GM15510 (cell line): ENCODE data around the gene DNMT3A.

Experiments
- POLR2A ChIP-seq: IDR thresholded peaks from 3 replicates; pipeline ENCODE4 v1.6.1; 2011; ENCODE audit warnings: borderline replicate concordance; ENCODE audit not compliant: insufficient read length; ENCODE audit errors: extremely low read depth

DNMT3A gene

GRCh38 chr2:25311865-25312575 lies 29.7 kb downstream of the DNMT3A start:
- TF ChIP-seq POLR2A, result no peak

DNA sequence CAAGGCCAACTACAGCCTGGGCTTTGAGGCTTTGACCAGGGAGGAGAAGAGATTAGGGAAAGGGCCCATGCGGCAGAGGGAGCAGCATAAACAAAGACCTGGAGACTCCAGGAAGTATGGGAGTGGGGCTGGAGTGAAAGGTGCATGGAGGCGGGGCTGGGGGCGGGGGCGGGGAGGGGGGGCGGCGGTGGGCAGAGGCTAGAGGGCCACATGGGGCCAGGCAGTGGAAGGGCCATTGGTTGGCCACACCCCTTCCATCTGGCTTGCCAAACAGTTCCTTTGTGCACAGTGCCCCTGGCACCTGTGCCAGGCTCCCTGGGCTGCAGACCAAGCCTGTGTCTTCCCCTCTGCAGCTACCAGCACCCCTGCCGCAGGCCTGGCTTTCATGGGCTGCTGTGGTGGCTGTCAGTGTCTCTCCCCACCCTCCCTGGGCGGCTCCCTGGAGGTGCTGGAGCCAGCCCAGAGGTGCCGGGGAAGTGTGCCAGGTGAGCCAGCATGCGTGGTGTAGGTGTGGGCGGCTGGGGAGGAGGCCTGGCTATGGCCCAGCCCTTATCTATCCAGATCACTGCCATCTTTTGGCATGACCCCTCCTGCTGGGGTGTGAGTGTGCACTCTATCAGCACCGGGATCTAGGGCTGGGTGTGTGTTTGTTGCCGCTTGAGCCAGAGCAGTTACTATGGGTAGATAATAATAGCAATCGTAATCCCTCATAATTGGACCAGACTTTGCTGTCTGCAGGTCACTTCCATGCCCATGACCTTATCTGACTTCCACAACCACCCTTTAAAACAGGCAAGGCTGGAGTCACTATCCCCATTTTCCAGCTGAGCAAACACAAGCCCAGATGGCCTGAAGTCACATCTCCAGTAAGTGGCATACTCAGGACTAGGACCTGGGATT lies 30.5 kb downstream of the DNMT3A start:
- no peak for TF ChIP-seq POLR2A

DNA sequence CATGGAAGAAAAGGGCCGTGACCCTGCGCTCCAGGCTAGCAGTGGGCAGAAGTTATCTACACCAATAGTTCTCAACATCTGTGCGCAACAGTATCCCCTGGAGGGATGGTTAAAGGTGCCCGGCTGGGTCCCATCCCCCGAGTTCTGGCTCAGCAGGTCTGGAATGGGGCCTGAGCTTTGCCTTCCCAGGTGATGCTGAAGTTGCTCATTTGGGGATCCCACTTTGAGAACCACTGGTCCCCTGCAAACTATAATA lies 31.1 kb downstream of the DNMT3A start:
- TF ChIP-seq POLR2A, result no peak

- no peak for TF ChIP-seq POLR2A
Observed at GRCh38 chr2:25309402-25309801, 32.3 kb downstream of the DNMT3A start.

- TF ChIP-seq POLR2A, result no peak
Observed at GRCh38 chr2:25308599-25308998, 33.1 kb downstream of the DNMT3A start.

DNA sequence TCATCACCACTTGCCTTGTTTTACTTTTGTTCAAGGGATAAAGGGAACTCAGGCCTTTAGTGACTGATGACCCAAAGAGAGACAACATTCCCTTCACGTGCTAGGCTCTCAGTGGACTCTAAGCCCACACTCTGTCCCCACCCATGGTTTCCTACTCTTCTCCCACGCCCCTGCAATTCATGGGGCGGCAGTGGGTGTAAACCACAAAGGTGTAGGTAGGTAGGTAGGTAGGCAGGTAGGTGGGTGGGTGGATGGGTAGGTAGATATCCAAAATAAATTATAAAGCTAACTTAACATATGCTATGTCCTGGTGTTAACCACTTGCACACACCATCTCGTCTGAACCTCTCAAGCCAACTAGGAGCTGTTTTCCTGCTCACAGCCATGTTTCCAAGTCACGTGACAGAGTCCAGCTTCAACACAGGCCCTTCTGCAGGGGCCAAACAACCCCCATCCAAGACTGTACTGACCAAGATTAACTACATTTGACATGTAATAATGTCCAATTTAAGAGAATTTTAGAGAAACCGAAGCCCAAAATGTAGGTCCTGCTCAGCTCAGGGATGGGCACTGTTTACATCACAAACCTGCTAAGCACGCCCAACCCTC lies 33.7 kb downstream of the DNMT3A start:
- no peak for TF ChIP-seq POLR2A

GRCh38 chr2:25306777-25307368 lies 34.9 kb downstream of the DNMT3A start:
- no peak for TF ChIP-seq POLR2A

DNA sequence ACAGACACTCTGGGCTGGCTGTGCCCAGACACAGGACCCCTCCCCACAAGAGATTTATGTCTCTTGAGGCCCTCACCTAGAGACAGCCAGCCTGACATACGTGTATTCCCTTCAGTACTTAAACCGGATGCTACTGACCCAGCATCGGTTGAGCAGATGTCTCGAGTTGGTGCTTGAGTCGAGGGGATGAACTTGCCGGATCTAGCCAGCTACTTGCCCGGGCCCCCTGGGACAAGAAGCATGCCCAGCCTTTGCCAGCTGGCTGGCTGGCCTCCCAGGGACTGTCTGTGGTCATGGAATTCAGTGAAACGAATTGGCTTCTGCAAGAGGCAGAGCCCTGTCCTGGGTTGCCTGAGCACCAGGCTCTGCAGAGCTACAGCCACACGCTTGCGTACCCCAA lies 36.0 kb downstream of the DNMT3A start:
- TF ChIP-seq POLR2A, result no peak

DNA sequence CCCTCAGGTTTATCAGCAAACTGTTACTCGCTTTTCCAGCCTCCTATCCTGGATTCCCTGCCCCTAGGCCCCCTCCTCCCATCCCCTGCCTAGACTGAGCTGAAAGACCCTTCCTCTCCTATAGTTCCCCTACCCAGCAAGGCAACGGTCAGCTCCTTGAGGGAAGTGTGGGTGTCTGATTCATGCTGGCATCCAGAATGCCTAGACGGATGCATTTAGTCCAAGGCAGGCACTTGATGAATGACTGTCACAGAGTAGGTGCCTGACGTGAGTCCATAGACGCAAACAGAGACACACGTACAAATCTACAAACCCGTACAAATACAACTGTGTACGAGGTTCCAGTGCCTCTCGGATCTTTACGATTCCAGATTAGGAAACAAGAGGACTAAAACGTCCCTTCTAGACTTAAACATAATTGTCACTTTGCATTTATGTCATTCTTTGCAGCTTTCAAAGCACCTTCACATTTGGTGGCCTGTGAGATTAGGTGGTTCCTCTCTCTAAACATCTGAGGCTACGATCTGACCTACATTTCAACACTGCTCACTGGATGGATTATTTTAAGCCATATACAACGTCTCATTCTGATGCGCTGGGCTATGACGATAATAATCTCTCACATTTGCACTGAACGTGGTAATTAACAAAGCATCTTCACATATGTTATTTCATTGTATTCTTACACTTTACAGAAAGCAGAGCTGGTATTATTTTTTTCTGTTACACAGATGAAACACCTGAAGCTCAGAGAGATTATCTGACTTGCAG lies 36.7 kb downstream of the DNMT3A start:
- TF ChIP-seq POLR2A, result no peak

GRCh38 chr2:25304321-25304720 lies 37.4 kb downstream of the DNMT3A start:
- TF ChIP-seq POLR2A, result no peak

- no peak for TF ChIP-seq POLR2A
Observed at GRCh38 chr2:25303633-25304236, 38.0 kb downstream of the DNMT3A start.

DNA sequence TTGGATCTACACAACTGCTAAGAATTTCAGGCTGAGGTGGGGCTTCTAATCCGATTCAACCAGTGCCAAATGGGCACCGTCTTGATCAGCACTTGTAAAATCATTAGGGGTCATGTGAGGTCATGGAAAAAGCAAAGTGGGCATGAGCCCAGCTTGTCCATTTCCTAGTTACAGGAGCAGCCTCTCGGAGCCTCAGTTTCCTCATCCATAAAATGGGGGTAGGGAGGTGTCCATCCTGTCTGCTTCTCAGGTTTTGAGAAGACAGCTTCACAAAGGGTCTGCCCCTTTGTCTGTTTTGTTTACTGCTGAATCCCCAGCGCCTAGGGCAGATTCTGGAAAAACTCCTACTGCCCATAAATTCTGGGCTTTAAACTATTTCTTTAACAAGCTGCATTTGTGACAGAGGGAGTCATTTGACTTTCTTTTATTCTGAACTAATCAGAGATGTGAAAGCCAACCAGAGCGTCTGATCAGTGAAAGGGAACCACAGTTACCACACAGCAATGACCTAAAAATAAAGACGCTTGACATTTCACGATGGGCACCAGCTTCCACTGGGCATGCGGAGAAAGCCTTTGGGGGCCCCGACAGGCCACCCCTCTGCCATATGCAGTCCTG lies 38.9 kb downstream of the DNMT3A start:
- TF ChIP-seq POLR2A, result no peak

DNA sequence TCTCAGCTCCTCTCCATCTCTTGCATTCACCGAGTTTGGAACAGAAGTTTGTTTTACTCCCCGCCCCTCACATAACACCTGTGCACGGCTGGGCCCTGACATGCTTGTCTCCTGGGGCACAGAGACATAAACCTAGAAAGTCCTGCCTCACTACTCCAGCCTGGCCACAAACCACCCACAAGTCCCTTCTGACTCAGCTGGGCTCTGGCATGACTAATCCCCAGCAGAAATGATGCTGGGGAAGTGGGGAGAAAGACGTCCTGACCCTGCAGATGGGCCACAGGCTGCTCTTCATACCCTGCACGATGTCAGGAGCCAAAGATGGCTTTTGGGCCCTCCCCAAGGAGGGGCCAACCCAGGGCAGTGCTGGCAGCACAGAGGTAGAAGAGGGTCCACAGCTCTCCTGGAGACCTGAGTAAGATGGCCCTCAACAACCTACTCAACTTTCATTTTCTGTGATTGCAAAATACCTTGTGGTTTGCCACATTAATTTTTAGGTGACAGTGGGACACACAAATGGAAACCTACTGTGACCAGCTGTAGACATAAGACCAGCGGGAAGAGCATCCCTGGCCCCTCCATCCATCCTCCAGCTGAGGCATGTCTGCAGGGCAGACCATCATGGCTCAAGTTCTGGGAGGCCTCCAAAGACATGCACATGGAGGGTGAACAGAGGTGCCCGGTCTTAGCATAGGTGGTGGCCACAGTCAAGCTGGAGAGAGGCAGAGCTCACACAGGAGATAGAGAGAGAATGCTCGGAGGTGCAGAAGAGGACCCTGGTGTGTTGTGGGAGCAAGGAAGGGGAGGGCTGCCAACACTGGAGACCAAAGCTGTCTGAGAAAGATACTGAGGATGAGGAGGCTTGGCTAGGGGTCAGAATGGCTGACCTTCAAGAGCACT lies 40.0 kb downstream of the DNMT3A start:
- TF ChIP-seq POLR2A, result peak; percentile 9

- TF ChIP-seq POLR2A, result no peak
Observed at GRCh38 chr2:25300001-25300400, 41.7 kb downstream of the DNMT3A start.
